ENCODE data around the gene THAP10.

Gene THAP10

DNA sequence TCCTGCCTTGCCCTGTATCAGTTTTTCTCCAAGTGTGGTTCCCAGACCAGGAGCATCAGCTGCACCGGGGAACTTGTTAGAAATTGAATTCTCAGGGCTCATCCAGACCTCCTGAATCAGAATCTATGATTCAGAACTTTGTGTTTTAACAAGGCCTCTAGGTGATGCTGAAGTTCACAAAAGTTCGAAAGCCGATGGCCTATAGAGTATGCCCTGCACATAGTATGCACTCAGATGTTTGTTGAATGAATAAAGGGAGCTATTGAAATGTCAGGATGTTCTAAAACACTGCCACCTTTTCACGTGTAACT is 37.6 kb downstream of the THAP10 start:
- in situ Hi-C loops (cut with MboI; ENCODE audit: low sequenced_read_pairs) = no loop called here
- Histone ChIP-seq H3K4me1 (peaks cover 10% of the 10 kb centered on the region), H3K9me3 (no peaks in the 10 kb centered on the region), H3K4me3 (peak overlapping the region; percentile 60), H3K27me3 (ENCODE audit: low read depth) (no peaks in the 10 kb centered on the region), H3K36me3 (replicated peaks) (peaks cover 9% of the 10 kb centered on the region)
- no peak for DNase-seq (ENCODE audit: low spot score in 2 of 2)

DNA sequence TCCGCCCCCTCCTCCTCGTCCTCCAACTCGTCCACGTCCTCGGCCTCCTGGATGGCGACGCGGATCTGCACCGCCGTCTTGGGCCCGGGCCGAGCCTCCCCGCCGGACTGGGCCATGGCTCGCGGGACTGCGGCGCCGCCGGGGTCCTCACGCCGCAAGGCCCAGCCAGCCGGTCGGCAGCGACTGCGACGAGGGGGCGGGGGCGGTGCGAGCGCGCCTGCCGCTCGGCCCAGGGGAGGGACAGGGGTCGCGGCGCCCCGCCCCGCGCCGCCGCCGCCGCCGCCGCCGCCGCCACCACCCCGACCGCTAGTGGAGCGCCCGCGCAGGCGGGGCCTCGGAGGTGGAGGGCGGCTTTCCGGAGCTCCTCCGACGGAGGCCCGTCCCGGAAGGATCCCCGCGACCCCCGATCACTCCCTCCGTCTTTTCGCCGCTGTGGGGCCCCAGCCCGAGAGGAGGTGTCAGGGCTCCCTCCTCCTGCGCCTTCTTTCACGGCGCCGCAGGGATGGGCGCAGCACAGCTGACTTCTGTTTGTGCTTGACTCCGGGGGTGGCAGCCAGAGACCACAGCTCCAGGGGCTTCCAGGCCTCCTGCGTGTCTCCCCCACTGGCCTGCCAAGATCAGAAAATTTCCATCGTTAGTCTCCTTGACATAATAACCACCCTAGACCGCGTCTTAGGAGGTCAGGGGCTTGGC is 38.1 kb downstream of the THAP10 start, which contains the start of gene LARP6:
Gene LARP6, minus strand, starts transcription at position 185 of the 693 bp plus-strand sequence. Its CDS starts 69 bp downstream, at position 116.
- H3K9me3 ChIP-seq = no peaks in the 10 kb centered on the region
- H3K36me3 ChIP-seq (replicated peaks) = peaks cover 9% of the 10 kb centered on the region
- H3K27me3 ChIP-seq (ENCODE audit: low read depth) = no peaks in the 10 kb centered on the region
- peak within 1 kb of the TSS; percentile 60 for H3K4me3 ChIP-seq
- in situ Hi-C loops (cut with MboI; ENCODE audit: low sequenced_read_pairs) = no loop called here
- peaks cover 10% of the 10 kb centered on the region for H3K4me1 ChIP-seq
- peak; percentile 80 to 91 for DNase-seq (ENCODE audit: low spot score in 2 of 2)

DNA sequence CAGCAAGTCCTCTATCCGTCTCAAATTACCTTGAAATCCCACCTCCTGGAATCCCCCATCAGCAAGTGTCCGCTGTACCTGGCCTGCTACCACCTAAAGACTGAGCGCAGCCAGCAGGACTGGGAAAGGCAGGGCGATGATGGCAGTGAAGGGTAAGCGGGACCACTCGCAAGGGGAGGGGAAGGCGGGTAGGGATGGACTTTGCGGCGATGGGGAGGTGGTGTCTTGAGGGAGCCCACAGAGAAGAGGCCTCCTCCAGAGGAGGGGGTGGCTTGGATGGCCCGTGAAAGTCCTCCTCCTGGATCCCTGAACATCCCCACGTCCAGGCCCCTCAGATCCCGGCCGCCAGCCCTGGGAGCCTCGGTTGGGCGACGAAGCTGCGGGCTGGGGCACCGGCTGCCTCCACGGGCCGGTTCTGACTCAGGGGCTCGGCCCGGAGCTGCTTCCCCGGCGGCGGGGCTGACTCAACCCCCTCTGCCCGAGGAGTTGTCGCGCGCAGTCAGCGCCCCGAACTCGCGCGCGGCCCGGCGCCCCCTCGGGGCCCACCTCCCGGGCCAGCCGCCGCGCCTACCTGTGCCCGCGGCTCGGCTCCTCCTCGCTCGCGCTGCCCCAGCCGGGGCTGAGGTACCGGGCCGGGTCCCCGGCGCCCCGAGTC is 38.8 kb downstream of the THAP10 start:
- in situ Hi-C loops (cut with MboI; ENCODE audit: low sequenced_read_pairs) = no loop called here
- Histone ChIP-seq H3K36me3 (replicated peaks) (peaks cover 9% of the 10 kb centered on the region), H3K4me3 (peak overlapping the region; percentile 60), H3K27me3 (ENCODE audit: low read depth) (no peaks in the 10 kb centered on the region), H3K9me3 (no peaks in the 10 kb centered on the region), H3K4me1 (peaks cover 10% of the 10 kb centered on the region)
- DNase-seq (ENCODE audit: low spot score in 2 of 2) = peak; percentile 67 to 75

- no peaks in the 10 kb centered on the region for H3K27me3 ChIP-seq (ENCODE audit: low read depth)
Measured at GRCh38 chr15:70852501-70853317, 39.5 kb downstream of the THAP10 start.

GRCh38 chr15:70851889-70852288 is 40.3 kb downstream of the THAP10 start:
- Histone ChIP-seq H3K4me3 (no peak overlapping the region), H3K27me3 (ENCODE audit: low read depth) (no peaks in the 10 kb centered on the region)
- in situ Hi-C loops (cut with MboI; ENCODE audit: low sequenced_read_pairs) = no loop called here

More at GRCh38 chr15:70852501-70853317, 39.5 kb downstream of the THAP10 start:
- Histone ChIP-seq H3K9me3 (no peaks in the 10 kb centered on the region), H3K36me3 (replicated peaks) (peaks cover 9% of the 10 kb centered on the region), H3K4me1 (peaks cover 10% of the 10 kb centered on the region), H3K4me3 (peak overlapping the region; percentile 60)
- peak in 1 of 2 experiments; percentile 22 for DNase-seq (ENCODE audit: low spot score in 2 of 2)
- in situ Hi-C loops (cut with MboI; ENCODE audit: low sequenced_read_pairs) = no loop called here

DNA sequence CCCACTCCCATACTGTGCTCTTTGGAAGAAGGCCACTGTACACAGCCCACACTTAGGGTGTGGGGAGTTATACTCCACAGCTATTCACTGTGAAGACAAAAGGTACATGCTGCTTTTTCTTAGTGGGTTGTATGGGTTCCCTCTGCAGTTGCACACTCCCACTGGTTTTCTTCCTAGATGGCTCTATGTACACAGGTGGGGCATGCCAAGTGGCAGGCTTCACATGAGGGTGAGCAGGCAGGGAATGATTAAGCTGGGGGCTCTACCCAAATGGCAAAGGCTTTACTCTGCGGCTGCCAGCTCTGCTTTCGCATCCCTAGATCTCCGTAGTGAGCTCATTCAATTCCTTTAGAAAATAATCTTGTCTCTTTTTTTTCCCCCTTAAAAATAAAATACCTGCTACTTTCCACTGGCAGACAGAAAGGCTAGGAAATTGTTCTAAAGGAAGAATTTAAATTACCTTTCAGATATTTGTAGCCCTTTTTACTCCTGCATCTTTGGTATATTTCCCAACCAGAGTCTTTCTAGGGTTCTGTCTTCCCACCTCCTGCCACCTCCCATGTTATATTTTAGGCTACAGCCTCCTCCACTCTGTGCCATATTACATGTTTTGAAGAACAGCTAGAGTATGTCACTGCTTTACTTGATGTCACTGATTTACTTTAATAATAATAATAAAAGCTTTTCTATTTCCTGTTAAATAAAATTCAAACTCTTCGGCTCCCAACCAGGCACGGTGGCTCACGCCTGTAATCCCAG is 46.5 kb downstream of the THAP10 start:
- in situ Hi-C loops (cut with MboI; ENCODE audit: low sequenced_read_pairs) = no loop called here
- H3K9me3 ChIP-seq = no peaks in the 10 kb centered on the region; the same call in 1 of the 2 replicates
- no peak overlapping the region for H3K4me3 ChIP-seq
- peak in 1 of 2 experiments; percentile 6 for DNase-seq (ENCODE audit: low spot score in 2 of 2)
- no peaks in the 10 kb centered on the region for H3K4me1 ChIP-seq
- no peaks in the 10 kb centered on the region for H3K27me3 ChIP-seq (ENCODE audit: low read depth)
- H3K36me3 ChIP-seq (replicated peaks) = peaks cover 3% of the 10 kb centered on the region; the same call in 1 of the 2 replicates

More at GRCh38 chr15:70851889-70852288, 40.3 kb downstream of the THAP10 start:
- Histone ChIP-seq H3K9me3 (no peaks in the 10 kb centered on the region), H3K36me3 (replicated peaks) (peaks cover 9% of the 10 kb centered on the region), H3K4me1 (peaks cover 10% of the 10 kb centered on the region)
- no peak for DNase-seq (ENCODE audit: low spot score in 2 of 2)

DNA sequence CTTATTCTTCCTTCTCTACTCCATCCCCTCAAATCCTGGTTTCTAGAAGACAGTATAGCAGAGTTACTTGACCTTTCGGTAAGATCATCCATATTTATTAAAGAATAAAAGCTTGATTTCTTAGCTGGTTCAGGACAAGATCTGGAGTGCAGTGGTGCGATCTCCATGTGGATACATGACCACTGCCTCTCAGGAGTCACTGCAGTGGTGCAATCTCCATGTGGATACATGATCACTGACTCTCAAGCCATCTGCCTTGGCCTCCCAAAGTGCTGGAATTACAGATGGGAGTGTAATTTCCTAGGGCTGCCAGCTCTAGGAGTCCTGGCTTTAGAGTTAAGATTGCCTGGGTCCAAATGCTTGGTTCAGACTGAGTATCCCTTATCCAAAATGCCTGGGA is 54.8 kb downstream of the THAP10 start:
- no peak overlapping the region for H3K4me3 ChIP-seq
- peaks cover 9% of the 10 kb centered on the region for H3K4me1 ChIP-seq
- H3K27me3 ChIP-seq (ENCODE audit: low read depth) = no peaks in the 10 kb centered on the region
- peaks cover 14% of the 10 kb centered on the region for H3K36me3 ChIP-seq (replicated peaks)
- in situ Hi-C loops (cut with MboI; ENCODE audit: low sequenced_read_pairs) = no loop called here
- peak in 1 of 2 experiments; percentile 4 for DNase-seq (ENCODE audit: low spot score in 2 of 2)
- H3K9me3 ChIP-seq = no peaks in the 10 kb centered on the region; the same call in 1 of the 2 replicates

DNA sequence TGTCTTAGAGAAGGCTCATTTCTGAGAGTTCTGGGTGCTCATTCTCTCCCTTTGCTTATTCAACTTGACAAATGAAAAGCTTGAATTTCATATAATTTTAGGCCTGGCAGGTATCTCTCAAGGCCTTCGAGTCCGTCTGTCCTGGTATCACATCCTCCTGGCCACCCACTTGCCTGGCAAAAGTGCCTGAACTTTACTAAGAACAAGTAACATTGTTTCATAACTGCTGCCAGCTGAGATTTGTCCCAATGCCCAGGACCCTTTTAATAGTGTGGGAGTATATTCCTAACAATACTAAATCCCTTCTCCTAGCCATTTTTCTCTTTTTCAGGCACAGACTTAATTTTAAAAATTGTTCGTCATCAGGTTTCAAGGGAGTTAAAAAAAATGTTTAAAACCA is 56.4 kb downstream of the THAP10 start:
- in situ Hi-C loops (cut with MboI; ENCODE audit: low sequenced_read_pairs) = no loop called here
- H3K9me3 ChIP-seq = no peaks in the 10 kb centered on the region
- peaks cover 24% of the 10 kb centered on the region for H3K36me3 ChIP-seq (replicated peaks)
- no peaks in the 10 kb centered on the region for H3K27me3 ChIP-seq (ENCODE audit: low read depth)
- peaks cover 9% of the 10 kb centered on the region for H3K4me1 ChIP-seq
- peak in 1 of 2 experiments; percentile 5 for DNase-seq (ENCODE audit: low spot score in 2 of 2)
- H3K4me3 ChIP-seq = no peak overlapping the region

DNA sequence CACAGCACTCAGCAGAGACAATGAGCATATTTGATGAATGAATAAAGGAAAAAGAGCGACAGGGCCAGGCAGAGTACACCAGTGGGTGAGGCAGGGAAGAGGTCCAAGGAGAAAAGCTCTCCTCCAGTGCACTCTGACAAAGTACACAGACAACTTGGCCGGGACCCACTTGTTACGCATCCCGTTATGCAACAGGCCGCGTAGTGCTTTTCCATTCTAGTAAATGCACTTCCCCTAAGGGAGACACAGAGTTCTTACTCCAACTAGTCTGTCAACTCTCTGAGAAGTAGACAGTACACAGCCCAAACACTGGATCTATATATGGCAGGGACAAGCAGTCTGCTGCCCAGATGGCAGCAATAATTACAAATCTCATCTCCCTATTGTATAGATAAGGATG is 56.8 kb downstream of the THAP10 start:
- peak in 1 of 2 experiments; percentile 2 for DNase-seq (ENCODE audit: low spot score in 2 of 2)

DNA sequence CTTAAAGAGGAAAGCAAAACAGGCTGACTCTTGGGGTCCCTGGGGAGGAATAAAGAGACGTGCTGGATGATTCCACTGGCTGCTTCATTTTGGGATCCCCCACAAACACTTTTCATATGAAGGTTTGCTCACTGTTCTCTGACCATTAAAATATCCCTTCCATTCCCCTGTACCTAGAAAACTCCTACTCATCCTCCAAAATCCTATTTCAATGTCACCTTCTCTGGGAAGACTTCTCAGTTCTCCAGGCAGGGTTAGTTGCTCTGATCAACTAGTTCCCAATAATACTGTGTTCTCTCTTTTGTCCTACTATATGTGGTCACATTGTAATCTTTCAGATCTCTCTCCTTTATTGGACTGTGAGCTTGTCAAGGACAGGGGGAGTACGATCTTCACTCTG is 57.2 kb downstream of the THAP10 start:
- no peak for DNase-seq (ENCODE audit: low spot score in 2 of 2)
- H3K27me3 ChIP-seq (ENCODE audit: low read depth) = no peaks in the 10 kb centered on the region
- in situ Hi-C loops (cut with MboI; ENCODE audit: low sequenced_read_pairs) = no loop called here
- H3K4me3 ChIP-seq = no peak overlapping the region
- H3K9me3 ChIP-seq = no peaks in the 10 kb centered on the region
- H3K4me1 ChIP-seq = peaks cover 9% of the 10 kb centered on the region
- H3K36me3 ChIP-seq (replicated peaks) = peaks cover 24% of the 10 kb centered on the region

More for the DNA sequence above, 56.8 kb downstream of the THAP10 start:
- no peaks in the 10 kb centered on the region for H3K27me3 ChIP-seq (ENCODE audit: low read depth)
- H3K9me3 ChIP-seq = no peaks in the 10 kb centered on the region
- H3K4me1 ChIP-seq = peaks cover 9% of the 10 kb centered on the region
- in situ Hi-C loops (cut with MboI; ENCODE audit: low sequenced_read_pairs) = no loop called here
- H3K36me3 ChIP-seq (replicated peaks) = peaks cover 24% of the 10 kb centered on the region
- H3K4me3 ChIP-seq = no peak overlapping the region

DNA sequence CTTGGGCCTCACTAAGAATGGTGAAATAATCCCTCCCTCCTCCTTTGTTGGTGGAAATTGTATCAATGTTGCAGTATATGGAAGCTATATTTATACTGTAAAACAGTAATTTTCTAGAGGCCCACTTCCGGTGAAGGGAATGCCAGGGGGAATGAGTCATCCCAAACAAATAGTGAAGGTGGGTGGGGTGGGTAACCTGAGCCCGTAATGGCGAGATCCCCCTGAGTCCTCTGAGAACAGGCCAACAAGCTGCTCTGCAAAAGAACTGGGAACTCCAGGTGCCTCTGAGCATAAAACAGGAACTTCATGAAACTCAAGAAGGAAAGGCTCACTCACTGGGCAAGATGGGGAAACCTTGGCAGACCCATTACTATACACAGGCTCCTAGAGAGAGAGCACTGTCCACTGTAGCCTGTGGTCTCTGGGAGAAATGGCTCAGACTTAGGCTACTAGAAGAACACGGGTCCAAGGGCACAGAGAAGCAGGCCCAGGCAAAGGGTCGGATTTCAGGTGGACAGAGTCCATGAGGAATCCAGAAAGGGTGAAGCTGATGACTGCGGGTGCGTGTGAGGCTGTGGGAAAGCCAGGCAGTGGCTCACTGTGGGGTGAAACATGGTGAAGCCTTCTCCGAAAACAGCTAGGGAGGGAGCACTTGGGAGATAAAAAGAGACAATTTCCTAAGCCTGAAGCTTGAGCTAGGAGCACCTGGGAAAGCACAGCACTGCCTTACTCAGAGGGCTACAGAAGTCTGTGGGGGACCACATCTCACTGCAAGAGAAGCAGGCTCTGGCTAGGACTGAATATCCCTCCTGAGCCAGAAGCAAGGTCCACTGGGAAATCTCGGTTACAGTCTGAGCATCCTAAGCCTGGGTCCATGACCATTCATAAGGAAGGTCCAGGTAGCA is 58.1 kb downstream of the THAP10 start:
- Histone ChIP-seq H3K9me3 (no peaks in the 10 kb centered on the region), H3K4me1 (peaks cover 9% of the 10 kb centered on the region), H3K27me3 (ENCODE audit: low read depth) (no peaks in the 10 kb centered on the region), H3K36me3 (replicated peaks) (peaks cover 24% of the 10 kb centered on the region), H3K4me3 (no peak overlapping the region)
- in situ Hi-C loops (cut with MboI; ENCODE audit: low sequenced_read_pairs) = no loop called here
- DNase-seq (ENCODE audit: low spot score in 2 of 2) = peak in 1 of 2 experiments; percentile 55

GRCh38 chr15:70833422-70833821 is 58.8 kb downstream of the THAP10 start:
- no peaks in the 10 kb centered on the region for H3K9me3 ChIP-seq
- no peak overlapping the region for H3K4me3 ChIP-seq
- peaks cover 24% of the 10 kb centered on the region for H3K36me3 ChIP-seq (replicated peaks)
- no peak for DNase-seq (ENCODE audit: low spot score in 2 of 2)
- in situ Hi-C loops (cut with MboI; ENCODE audit: low sequenced_read_pairs) = no loop called here
- no peaks in the 10 kb centered on the region for H3K27me3 ChIP-seq (ENCODE audit: low read depth)
- H3K4me1 ChIP-seq = peaks cover 9% of the 10 kb centered on the region

All from HAP-1 (cell line).